GM23338 (cell line): ENCODE results near the gene UBA3. TPM values are rescaled to one million over a fixed set of nuclear protein-coding genes. Genes with fewer than 3 reads are reported as not detected.

Experiments used
- ATAC-seq: fragments of 200-7000 bp; cut with Tn5 transposase; 3 replicates; pipeline ENCODE4 v1.9.1; 2020
- DNase-seq: peaks from one replicate; pipeline ENCODE4 v3.0.0-alpha.2; 2015; ENCODE audit warnings: low spot score
- H2AFZ ChIP-seq: fragments of 200-600 bp; sonication (generic); 2 replicates; pipeline ENCODE4 v1.8.0; 2016; ENCODE audit warnings: antibody characterized with exemption, mild to moderate bottlenecking, moderate library complexity
- H3F3A ChIP-seq: fragments of 200-600 bp; sonication (generic); replicated peaks from 2 replicates; pipeline ENCODE4 v1.8.0; 2017; ENCODE audit warnings: antibody characterized with exemption, mixed run types, low read depth
- H3K27ac ChIP-seq: fragments of 200-600 bp; sonication (generic); 2 replicates; pipeline ENCODE4 v1.6.1; 2016; ENCODE audit warnings: low read depth
- H3K27me3 ChIP-seq: fragments of 200-600 bp; sonication (generic); 2 replicates; pipeline ENCODE4 v1.8.0; 2016; ENCODE audit warnings: mild to moderate bottlenecking, mixed run types, moderate library complexity; ENCODE audit not compliant: insufficient read depth
- H3K36me3 ChIP-seq: fragments of 200-600 bp; sonication (generic); 2 replicates; pipeline ENCODE4 v1.8.0; 2016; ENCODE audit warnings: mild to moderate bottlenecking; ENCODE audit not compliant: insufficient read depth
- H3K4me1 ChIP-seq: fragments of 200-600 bp; sonication (generic); 2 replicates; pipeline ENCODE4 v1.8.0; 2016; ENCODE audit warnings: mild to moderate bottlenecking, moderate library complexity; ENCODE audit not compliant: insufficient read depth
- H3K4me2 ChIP-seq: fragments of 200-600 bp; sonication (generic); 2 replicates; pipeline ENCODE4 v1.7.1; 2017; ENCODE audit warnings: mixed run types
- H3K4me3 ChIP-seq: fragments of 200-600 bp; sonication (generic); 2 replicates; pipeline ENCODE4 v1.6.1; 2016; ENCODE audit warnings: mixed run types
- H3K79me2 ChIP-seq: fragments of 200-600 bp; sonication (generic); replicated peaks from 2 replicates; pipeline ENCODE4 v1.8.0; 2017; ENCODE audit warnings: mild to moderate bottlenecking; ENCODE audit not compliant: insufficient read depth
- H3K9me2 ChIP-seq: fragments of 200-600 bp; sonication (generic); 2 replicates; pipeline ENCODE4 v1.8.0; 2017; ENCODE audit not compliant: insufficient read depth
- H4K20me1 ChIP-seq: fragments of 200-600 bp; sonication (generic); replicated peaks from 2 replicates; pipeline ENCODE4 v1.8.0; 2017; ENCODE audit warnings: mild to moderate bottlenecking; ENCODE audit not compliant: insufficient read depth
- H3K27ac Mint-ChIP-seq: 2 replicates; pipeline ENCODE4 v1.8.0; 2020; ENCODE audit warnings: inconsistent platforms, mild to moderate bottlenecking, moderate library complexity, mixed read lengths
- H3K27me3 Mint-ChIP-seq: 3 replicates; pipeline ENCODE4 v1.8.0; 2022; ENCODE audit warnings: low read depth, mild to moderate bottlenecking, moderate library complexity, mixed read lengths, inconsistent platforms; ENCODE audit not compliant: insufficient read depth, poor library complexity
- H3K36me3 Mint-ChIP-seq: 3 replicates; pipeline ENCODE4 v1.8.0; 2021; ENCODE audit warnings: low read depth, mild to moderate bottlenecking, inconsistent platforms, moderate library complexity, mixed read lengths
- H3K4me1 Mint-ChIP-seq: 3 replicates; pipeline ENCODE4 v1.8.0; 2020; ENCODE audit warnings: mild to moderate bottlenecking, inconsistent platforms, mixed read lengths
- H3K4me3 Mint-ChIP-seq: 3 replicates; pipeline ENCODE4 v1.8.0; 2021; ENCODE audit warnings: moderate library complexity, mild to moderate bottlenecking, inconsistent platforms, mixed read lengths
- H3K9me3 Mint-ChIP-seq: 3 replicates; pipeline ENCODE4 v1.8.0; 2020; ENCODE audit warnings: moderate library complexity, mild to moderate bottlenecking, inconsistent platforms, mixed read lengths
- CREB1 ChIP-seq: fragments of 250-450 bp; sonication (Bioruptor Pico); IDR thresholded peaks from 2 replicates; pipeline ENCODE4 v1.5.0; 2020; ENCODE audit warnings: low read depth, mild to moderate bottlenecking, moderate library complexity
- EZH2 ChIP-seq: fragments of 200-600 bp; sonication (generic); IDR thresholded peaks from one replicate; pipeline ENCODE4 v1.8.0; 2017; ENCODE audit warnings: antibody characterized with exemption, mild to moderate bottlenecking, low read depth; ENCODE audit not compliant: unreplicated experiment
- EZH2phosphoT487 ChIP-seq: fragments of 200-600 bp; sonication (generic); IDR thresholded peaks from one replicate; pipeline ENCODE4 v1.8.1; 2018; ENCODE audit warnings: antibody characterized with exemption; ENCODE audit not compliant: unreplicated experiment
- JUNB ChIP-seq: IDR thresholded peaks from one replicate; pipeline ENCODE4 v1.6.1; 2016; ENCODE audit warnings: antibody characterized with exemption; ENCODE audit not compliant: unreplicated experiment
- NANOG ChIP-seq: IDR thresholded peaks from 2 replicates; pipeline ENCODE4 v1.6.1; 2016; ENCODE audit warnings: antibody characterized with exemption, borderline replicate concordance
- POLR2AphosphoS5 ChIP-seq: IDR thresholded peaks from 2 replicates; pipeline ENCODE4 v1.6.1; 2016; ENCODE audit warnings: antibody characterized with exemption, low read depth
- STAT1 ChIP-seq: IDR thresholded peaks from one replicate; pipeline ENCODE4 v1.6.1; 2016; ENCODE audit warnings: antibody characterized with exemption; ENCODE audit not compliant: unreplicated experiment
- ZNF114 ChIP-seq: fragments of 250-450 bp; sonication (Bioruptor Pico); IDR thresholded peaks from 2 replicates; pipeline ENCODE4 v1.5.0; 2020; ENCODE audit warnings: mild to moderate bottlenecking, moderate library complexity
- ZNF331 ChIP-seq: fragments of 250-450 bp; sonication (Bioruptor Pico); IDR thresholded peaks from 2 replicates; pipeline ENCODE4 v1.5.0; 2020; ENCODE audit warnings: low read depth, mild to moderate bottlenecking, moderate library complexity
- polyA plus RNA-seq: library from polyadenylated mRNA; unstranded; fragments of >200 nt; fragmentation: Nextera tagmentation; extraction: Ambion mirVana; gene quantifications from 2 replicates; pipeline ENCODE4 v1.2.1, GENCODE V29; 2016
- total RNA-seq: library from RNA; depleted of rRNA; stranded (reverse); fragments of >200 nt; shearing (Covaris generic); gene quantifications from 2 replicates; pipeline ENCODE4 v1.2.3, GENCODE V29; 2014
- TF ChIP-seq, protein P1 (sequence below): fragments of 250-450 bp; sonication (Bioruptor Pico); IDR thresholded peaks from 2 replicates; pipeline ENCODE4 v1.5.0; 2020; ENCODE audit warnings: mild to moderate bottlenecking, moderate library complexity
- TF ChIP-seq, protein P2 (sequence below), 2 experiments: fragments of 200-600 bp in 1 of 2; sonication (generic) in 1 of 2; conservative IDR thresholded peaks; 2 replicates each; pipeline versions ENCODE4 v1.5.1 to v1.6.1; 2016 to 2017; ENCODE audit warnings: antibody characterized with exemption in 2 of 2, low read depth in 2 of 2, mild to moderate bottlenecking in 2 of 2, moderate library complexity in 1 of 2
- TF ChIP-seq, protein P3 (sequence below): IDR thresholded peaks from one replicate; pipeline ENCODE4 v1.6.1; 2018; ENCODE audit warnings: antibody characterized with exemption; ENCODE audit not compliant: unreplicated experiment
- TF ChIP-seq, protein P4 (sequence below): IDR thresholded peaks from 2 replicates; pipeline ENCODE4 v1.6.1; 2016; ENCODE audit warnings: antibody characterized with exemption

The UBA3 gene
- total and polyA plus RNA-seq, 2 experiments from 2014 or later: 53.2 to 85.3 TPM

DNA sequence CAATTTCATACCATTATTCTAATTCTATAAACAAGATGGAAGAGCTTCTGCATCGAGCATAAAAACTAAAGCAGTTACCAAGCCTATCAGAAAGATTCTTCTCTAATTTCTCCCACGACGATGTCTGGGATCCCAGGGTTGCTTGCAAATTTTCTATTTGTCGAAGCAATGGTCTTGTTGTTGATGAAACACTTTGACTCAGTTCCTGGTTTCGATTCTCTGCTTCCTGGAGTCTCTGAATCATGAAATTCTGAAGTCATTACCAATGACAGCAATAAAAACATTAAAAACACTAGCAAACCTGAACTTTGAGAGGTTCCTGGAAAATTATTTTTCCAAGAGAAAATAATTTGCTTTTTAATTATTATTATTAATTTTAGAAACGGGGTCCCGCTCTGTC lies 46.7 kb downstream of the UBA3 start:
- no peaks in the 10 kb centered on the region for H3K79me2 ChIP-seq
- ATAC-seq (no peak), DNase-seq (no peak)
- H3K9me2 ChIP-seq: no peaks in the 10 kb centered on the region
- no peak overlapping the region for H3K4me2 ChIP-seq
- TF ChIP-seq STAT1 (no peak), CREB1 (CRISPR knock-in tag) (no peak), ZNF331 (CRISPR knock-in tag) (no peak), ZNF114 (no peak), EZH2 (no peak), NANOG (no peak), JUNB (no peak), POLR2AphosphoS5 (no peak), EZH2phosphoT487 (no peak)
- TF ChIP-seq, protein P1, sequence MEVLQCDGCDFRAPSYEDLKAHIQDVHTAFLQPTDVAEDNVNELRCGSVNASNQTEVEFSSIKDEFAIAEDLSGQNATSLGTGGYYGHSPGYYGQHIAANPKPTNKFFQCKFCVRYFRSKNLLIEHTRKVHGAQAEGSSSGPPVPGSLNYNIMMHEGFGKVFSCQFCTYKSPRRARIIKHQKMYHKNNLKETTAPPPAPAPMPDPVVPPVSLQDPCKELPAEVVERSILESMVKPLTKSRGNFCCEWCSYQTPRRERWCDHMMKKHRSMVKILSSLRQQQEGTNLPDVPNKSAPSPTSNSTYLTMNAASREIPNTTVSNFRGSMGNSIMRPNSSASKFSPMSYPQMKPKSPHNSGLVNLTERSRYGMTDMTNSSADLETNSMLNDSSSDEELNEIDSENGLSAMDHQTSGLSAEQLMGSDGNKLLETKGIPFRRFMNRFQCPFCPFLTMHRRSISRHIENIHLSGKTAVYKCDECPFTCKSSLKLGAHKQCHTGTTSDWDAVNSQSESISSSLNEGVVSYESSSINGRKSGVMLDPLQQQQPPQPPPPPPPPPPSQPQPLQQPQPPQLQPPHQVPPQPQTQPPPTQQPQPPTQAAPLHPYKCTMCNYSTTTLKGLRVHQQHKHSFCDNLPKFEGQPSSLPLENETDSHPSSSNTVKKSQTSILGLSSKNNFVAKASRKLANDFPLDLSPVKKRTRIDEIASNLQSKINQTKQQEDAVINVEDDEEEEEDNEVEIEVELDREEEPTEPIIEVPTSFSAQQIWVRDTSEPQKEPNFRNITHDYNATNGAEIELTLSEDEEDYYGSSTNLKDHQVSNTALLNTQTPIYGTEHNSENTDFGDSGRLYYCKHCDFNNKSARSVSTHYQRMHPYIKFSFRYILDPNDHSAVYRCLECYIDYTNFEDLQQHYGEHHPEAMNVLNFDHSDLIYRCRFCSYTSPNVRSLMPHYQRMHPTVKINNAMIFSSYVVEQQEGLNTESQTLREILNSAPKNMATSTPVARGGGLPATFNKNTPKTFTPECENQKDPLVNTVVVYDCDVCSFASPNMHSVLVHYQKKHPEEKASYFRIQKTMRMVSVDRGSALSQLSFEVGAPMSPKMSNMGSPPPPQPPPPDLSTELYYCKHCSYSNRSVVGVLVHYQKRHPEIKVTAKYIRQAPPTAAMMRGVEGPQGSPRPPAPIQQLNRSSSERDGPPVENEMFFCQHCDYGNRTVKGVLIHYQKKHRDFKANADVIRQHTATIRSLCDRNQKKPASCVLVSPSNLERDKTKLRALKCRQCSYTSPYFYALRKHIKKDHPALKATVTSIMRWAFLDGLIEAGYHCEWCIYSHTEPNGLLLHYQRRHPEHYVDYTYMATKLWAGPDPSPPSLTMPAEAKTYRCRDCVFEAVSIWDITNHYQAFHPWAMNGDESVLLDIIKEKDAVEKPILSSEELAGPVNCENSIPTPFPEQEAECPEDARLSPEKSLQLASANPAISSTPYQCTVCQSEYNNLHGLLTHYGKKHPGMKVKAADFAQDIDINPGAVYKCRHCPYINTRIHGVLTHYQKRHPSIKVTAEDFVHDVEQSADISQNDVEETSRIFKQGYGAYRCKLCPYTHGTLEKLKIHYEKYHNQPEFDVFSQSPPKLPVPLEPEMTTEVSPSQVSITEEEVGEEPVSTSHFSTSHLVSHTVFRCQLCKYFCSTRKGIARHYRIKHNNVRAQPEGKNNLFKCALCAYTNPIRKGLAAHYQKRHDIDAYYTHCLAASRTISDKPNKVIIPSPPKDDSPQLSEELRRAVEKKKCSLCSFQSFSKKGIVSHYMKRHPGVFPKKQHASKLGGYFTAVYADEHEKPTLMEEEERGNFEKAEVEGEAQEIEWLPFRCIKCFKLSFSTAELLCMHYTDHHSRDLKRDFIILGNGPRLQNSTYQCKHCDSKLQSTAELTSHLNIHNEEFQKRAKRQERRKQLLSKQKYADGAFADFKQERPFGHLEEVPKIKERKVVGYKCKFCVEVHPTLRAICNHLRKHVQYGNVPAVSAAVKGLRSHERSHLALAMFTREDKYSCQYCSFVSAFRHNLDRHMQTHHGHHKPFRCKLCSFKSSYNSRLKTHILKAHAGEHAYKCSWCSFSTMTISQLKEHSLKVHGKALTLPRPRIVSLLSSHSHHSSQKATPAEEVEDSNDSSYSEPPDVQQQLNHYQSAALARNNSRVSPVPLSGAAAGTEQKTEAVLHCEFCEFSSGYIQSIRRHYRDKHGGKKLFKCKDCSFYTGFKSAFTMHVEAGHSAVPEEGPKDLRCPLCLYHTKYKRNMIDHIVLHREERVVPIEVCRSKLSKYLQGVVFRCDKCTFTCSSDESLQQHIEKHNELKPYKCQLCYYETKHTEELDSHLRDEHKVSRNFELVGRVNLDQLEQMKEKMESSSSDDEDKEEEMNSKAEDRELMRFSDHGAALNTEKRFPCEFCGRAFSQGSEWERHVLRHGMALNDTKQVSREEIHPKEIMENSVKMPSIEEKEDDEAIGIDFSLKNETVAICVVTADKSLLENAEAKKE (CRISPR knock-in tag): no peak
- TF ChIP-seq, protein P2, sequence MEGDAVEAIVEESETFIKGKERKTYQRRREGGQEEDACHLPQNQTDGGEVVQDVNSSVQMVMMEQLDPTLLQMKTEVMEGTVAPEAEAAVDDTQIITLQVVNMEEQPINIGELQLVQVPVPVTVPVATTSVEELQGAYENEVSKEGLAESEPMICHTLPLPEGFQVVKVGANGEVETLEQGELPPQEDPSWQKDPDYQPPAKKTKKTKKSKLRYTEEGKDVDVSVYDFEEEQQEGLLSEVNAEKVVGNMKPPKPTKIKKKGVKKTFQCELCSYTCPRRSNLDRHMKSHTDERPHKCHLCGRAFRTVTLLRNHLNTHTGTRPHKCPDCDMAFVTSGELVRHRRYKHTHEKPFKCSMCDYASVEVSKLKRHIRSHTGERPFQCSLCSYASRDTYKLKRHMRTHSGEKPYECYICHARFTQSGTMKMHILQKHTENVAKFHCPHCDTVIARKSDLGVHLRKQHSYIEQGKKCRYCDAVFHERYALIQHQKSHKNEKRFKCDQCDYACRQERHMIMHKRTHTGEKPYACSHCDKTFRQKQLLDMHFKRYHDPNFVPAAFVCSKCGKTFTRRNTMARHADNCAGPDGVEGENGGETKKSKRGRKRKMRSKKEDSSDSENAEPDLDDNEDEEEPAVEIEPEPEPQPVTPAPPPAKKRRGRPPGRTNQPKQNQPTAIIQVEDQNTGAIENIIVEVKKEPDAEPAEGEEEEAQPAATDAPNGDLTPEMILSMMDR (conservative IDR thresholded peaks at IDR 0.05; ENCODE audit: low read depth in 2 of 2): no peak
- TF ChIP-seq, protein P3, sequence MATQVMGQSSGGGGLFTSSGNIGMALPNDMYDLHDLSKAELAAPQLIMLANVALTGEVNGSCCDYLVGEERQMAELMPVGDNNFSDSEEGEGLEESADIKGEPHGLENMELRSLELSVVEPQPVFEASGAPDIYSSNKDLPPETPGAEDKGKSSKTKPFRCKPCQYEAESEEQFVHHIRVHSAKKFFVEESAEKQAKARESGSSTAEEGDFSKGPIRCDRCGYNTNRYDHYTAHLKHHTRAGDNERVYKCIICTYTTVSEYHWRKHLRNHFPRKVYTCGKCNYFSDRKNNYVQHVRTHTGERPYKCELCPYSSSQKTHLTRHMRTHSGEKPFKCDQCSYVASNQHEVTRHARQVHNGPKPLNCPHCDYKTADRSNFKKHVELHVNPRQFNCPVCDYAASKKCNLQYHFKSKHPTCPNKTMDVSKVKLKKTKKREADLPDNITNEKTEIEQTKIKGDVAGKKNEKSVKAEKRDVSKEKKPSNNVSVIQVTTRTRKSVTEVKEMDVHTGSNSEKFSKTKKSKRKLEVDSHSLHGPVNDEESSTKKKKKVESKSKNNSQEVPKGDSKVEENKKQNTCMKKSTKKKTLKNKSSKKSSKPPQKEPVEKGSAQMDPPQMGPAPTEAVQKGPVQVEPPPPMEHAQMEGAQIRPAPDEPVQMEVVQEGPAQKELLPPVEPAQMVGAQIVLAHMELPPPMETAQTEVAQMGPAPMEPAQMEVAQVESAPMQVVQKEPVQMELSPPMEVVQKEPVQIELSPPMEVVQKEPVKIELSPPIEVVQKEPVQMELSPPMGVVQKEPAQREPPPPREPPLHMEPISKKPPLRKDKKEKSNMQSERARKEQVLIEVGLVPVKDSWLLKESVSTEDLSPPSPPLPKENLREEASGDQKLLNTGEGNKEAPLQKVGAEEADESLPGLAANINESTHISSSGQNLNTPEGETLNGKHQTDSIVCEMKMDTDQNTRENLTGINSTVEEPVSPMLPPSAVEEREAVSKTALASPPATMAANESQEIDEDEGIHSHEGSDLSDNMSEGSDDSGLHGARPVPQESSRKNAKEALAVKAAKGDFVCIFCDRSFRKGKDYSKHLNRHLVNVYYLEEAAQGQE: no peak
- TF ChIP-seq, protein P4, sequence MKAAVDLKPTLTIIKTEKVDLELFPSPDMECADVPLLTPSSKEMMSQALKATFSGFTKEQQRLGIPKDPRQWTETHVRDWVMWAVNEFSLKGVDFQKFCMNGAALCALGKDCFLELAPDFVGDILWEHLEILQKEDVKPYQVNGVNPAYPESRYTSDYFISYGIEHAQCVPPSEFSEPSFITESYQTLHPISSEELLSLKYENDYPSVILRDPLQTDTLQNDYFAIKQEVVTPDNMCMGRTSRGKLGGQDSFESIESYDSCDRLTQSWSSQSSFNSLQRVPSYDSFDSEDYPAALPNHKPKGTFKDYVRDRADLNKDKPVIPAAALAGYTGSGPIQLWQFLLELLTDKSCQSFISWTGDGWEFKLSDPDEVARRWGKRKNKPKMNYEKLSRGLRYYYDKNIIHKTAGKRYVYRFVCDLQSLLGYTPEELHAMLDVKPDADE: no peak
- Mint-ChIP-seq H3K9me3 (no peaks in the 10 kb centered on the region), H3K36me3 (peaks cover 43% of the 10 kb centered on the region), H3K27me3 (peaks cover 2% of the 10 kb centered on the region), H3K27ac (no peak overlapping the region), H3K4me3 (no peak overlapping the region), H3K4me1 (no peaks in the 10 kb centered on the region)
- H3K27ac ChIP-seq: no peak overlapping the region
- no peak overlapping the region for H2AFZ ChIP-seq
- no peak overlapping the region for H3K4me3 ChIP-seq
- H3K4me1 ChIP-seq: no peaks in the 10 kb centered on the region
- no peaks in the 10 kb centered on the region for H3F3A ChIP-seq
- H3K36me3 ChIP-seq: peaks cover 25% of the 10 kb centered on the region
- H4K20me1 ChIP-seq: no peaks in the 10 kb centered on the region
- no peaks in the 10 kb centered on the region for H3K27me3 ChIP-seq
